Right lobe of liver (tissue), 4 donors: Measurements from ENCODE around the gene PADI6.

Experiments
- POLR2A ChIP-seq: fragments of 450-650 bp; IDR thresholded peaks from one replicate; pipeline ENCODE4 v1.6.1; 2017; ENCODE audit warnings: antibody characterized with exemption, mild to moderate bottlenecking
- TF ChIP-seq, protein P1 (sequence below), 4 donors: fragments of 200-600 bp in 3 of 4; fragments of 450-650 bp in 1 of 4; IDR thresholded peaks; one replicate each; pipeline versions ENCODE4 v1.5.1 to v1.8.0; 2016 to 2022; ENCODE audit warnings: antibody characterized with exemption in 4 of 4, mild to moderate bottlenecking in 2 of 4
- donor health status: DM: no; HTN: no; CAD: no.
- donor health status: DM: no; HTN: no; CAD: no.
- donor health status: DM: no; HTN: yes; CAD: no.

GRCh38 chr1:17340358-17340757, 31.6 kb upstream of the PADI6 start:
- TF ChIP-seq, protein P1, sequence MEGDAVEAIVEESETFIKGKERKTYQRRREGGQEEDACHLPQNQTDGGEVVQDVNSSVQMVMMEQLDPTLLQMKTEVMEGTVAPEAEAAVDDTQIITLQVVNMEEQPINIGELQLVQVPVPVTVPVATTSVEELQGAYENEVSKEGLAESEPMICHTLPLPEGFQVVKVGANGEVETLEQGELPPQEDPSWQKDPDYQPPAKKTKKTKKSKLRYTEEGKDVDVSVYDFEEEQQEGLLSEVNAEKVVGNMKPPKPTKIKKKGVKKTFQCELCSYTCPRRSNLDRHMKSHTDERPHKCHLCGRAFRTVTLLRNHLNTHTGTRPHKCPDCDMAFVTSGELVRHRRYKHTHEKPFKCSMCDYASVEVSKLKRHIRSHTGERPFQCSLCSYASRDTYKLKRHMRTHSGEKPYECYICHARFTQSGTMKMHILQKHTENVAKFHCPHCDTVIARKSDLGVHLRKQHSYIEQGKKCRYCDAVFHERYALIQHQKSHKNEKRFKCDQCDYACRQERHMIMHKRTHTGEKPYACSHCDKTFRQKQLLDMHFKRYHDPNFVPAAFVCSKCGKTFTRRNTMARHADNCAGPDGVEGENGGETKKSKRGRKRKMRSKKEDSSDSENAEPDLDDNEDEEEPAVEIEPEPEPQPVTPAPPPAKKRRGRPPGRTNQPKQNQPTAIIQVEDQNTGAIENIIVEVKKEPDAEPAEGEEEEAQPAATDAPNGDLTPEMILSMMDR (IDR thresholded peaks at IDR 0.05): no peak
- no peak for TF ChIP-seq POLR2A
